ENCODE results near the gene OR6C3.

Gene OR6C3
- long read RNA-seq = 0 reads

- Histone ChIP-seq H3K4me3 (replicated peaks; ENCODE audit: insufficient read depth, low read length) (no peak within 1 kb of the TSS), H3K27ac (replicated peaks) (no peak within 1 kb of the TSS), H3K27me3 (ENCODE audit: insufficient read depth, poor library complexity, severe bottlenecking) (peaks cover 4% of the 10 kb centered on the region)
- TF ChIP-seq GABPA (IDR thresholded peaks at IDR 0.05; ENCODE audit: low read depth) (no peak), CTCF (IDR thresholded peaks at IDR 0.05; ENCODE audit: insufficient read depth, low read length) (no peak), SPI1 (IDR thresholded peaks at IDR 0.05; ENCODE audit: borderline replicate concordance, low read depth) (no peak), POLR2AphosphoS5 (IDR thresholded peaks at IDR 0.05; ENCODE audit: low read depth) (no peak)
- TF ChIP-seq, protein P1, sequence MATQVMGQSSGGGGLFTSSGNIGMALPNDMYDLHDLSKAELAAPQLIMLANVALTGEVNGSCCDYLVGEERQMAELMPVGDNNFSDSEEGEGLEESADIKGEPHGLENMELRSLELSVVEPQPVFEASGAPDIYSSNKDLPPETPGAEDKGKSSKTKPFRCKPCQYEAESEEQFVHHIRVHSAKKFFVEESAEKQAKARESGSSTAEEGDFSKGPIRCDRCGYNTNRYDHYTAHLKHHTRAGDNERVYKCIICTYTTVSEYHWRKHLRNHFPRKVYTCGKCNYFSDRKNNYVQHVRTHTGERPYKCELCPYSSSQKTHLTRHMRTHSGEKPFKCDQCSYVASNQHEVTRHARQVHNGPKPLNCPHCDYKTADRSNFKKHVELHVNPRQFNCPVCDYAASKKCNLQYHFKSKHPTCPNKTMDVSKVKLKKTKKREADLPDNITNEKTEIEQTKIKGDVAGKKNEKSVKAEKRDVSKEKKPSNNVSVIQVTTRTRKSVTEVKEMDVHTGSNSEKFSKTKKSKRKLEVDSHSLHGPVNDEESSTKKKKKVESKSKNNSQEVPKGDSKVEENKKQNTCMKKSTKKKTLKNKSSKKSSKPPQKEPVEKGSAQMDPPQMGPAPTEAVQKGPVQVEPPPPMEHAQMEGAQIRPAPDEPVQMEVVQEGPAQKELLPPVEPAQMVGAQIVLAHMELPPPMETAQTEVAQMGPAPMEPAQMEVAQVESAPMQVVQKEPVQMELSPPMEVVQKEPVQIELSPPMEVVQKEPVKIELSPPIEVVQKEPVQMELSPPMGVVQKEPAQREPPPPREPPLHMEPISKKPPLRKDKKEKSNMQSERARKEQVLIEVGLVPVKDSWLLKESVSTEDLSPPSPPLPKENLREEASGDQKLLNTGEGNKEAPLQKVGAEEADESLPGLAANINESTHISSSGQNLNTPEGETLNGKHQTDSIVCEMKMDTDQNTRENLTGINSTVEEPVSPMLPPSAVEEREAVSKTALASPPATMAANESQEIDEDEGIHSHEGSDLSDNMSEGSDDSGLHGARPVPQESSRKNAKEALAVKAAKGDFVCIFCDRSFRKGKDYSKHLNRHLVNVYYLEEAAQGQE (IDR thresholded peaks at IDR 0.05; ENCODE audit: insufficient replicate concordance, low read depth) = no peak
- DNase-seq (ENCODE audit: low read depth in 1 of 2, low spot score in 1 of 2) = no peak
Measured at GRCh38 chr12:55330446-55330845, at the start of gene OR6C3. OR6C3 (plus strand) TSS chr12:55330746; CDS start chr12:55331701, 955 bp downstream.

- no peak overlapping the region for H3K27ac ChIP-seq (replicated peaks)
- TF ChIP-seq GABPA (IDR thresholded peaks at IDR 0.05; ENCODE audit: low read depth) (no peak), POLR2AphosphoS5 (IDR thresholded peaks at IDR 0.05; ENCODE audit: low read depth) (no peak), SPI1 (IDR thresholded peaks at IDR 0.05; ENCODE audit: borderline replicate concordance, low read depth) (no peak), CTCF (IDR thresholded peaks at IDR 0.05; ENCODE audit: insufficient read depth, low read length) (no peak)
- TF ChIP-seq, protein P1 (IDR thresholded peaks at IDR 0.05; ENCODE audit: insufficient replicate concordance, low read depth) = no peak
Measured at GRCh38 chr12:55280991-55281390, 49.6 kb upstream of the OR6C3 start.

GRCh38 chr12:55289999-55290398 is 40.5 kb upstream of the OR6C3 start:
- no peak for DNase-seq (ENCODE audit: low read depth in 1 of 2, low spot score in 1 of 2)
- Histone ChIP-seq H3K27ac (replicated peaks) (no peak overlapping the region), H3K4me3 (replicated peaks; ENCODE audit: insufficient read depth, low read length) (no peak overlapping the region), H3K27me3 (ENCODE audit: insufficient read depth, poor library complexity, severe bottlenecking) (no peaks in the 10 kb centered on the region)
- TF ChIP-seq POLR2AphosphoS5 (IDR thresholded peaks at IDR 0.05; ENCODE audit: low read depth) (no peak), CTCF (IDR thresholded peaks at IDR 0.05; ENCODE audit: insufficient read depth, low read length) (no peak), GABPA (IDR thresholded peaks at IDR 0.05; ENCODE audit: low read depth) (no peak), SPI1 (IDR thresholded peaks at IDR 0.05; ENCODE audit: borderline replicate concordance, low read depth) (no peak)
- TF ChIP-seq, protein P1 (IDR thresholded peaks at IDR 0.05; ENCODE audit: insufficient replicate concordance, low read depth) = no peak

More at GRCh38 chr12:55280991-55281390, 49.6 kb upstream of the OR6C3 start:
- Histone ChIP-seq H3K4me3 (replicated peaks; ENCODE audit: insufficient read depth, low read length) (no peak overlapping the region), H3K27me3 (ENCODE audit: insufficient read depth, poor library complexity, severe bottlenecking) (no peaks in the 10 kb centered on the region)
- no peak for DNase-seq (ENCODE audit: low read depth in 1 of 2, low spot score in 1 of 2)
